ENCODE data around the gene ZNF598.
"Not testable (repeated sequence)": the region's sequence is repeated elsewhere in the genome, so short reads cannot be mapped to it uniquely, and the experiment has no call there.

The ZNF598 gene

DNA sequence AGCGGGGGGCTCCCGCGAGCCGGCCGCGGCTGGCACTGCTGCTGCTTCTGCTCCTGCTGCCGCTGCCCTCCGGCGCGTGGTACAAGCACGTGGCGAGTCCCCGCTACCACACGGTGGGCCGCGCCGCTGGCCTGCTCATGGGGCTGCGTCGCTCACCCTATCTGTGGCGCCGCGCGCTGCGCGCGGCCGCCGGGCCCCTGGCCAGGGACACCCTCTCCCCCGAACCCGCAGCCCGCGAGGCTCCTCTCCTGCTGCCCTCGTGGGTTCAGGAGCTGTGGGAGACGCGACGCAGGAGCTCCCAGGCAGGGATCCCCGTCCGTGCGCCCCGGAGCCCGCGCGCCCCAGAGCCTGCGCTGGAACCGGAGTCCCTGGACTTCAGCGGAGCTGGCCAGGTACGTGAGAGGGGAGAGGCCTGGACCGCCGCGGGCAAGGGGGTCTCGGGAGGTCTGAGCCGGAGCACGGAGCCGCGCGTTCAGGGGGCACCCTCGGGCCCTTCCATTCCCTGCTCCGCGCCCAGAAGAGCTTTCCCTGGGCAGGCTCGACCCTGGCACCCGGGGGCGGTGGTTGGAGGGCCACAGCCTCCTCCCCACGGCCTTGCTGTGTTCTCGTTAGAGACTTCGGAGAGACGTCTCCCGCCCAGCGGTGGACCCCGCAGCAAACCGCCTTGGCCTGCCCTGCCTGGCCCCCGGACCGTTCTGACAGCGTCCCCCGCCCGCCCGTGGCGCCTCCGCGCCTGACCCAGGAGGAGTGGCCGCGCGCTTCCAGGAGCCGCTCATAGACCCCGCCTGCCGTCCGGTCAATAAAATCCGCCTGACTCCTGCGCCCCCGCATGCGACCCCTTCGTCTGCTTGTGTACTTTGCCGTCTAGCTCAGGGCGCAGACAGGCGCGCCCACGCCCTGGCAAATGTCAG is 10.6 kb upstream of the ZNF598 start:
- H3K9me3 ChIP-seq (ENCODE audit: low read depth, low read length): no peaks in the 10 kb centered on the region
- H3K9ac ChIP-seq (ENCODE audit: insufficient read length): peak overlapping the region; percentile 84
- peak overlapping the region; percentile 88 for H3K4me3 ChIP-seq
- DNase-seq (ENCODE audit: low read depth, low spot score): no peak
- TF ChIP-seq POLR2AphosphoS5 (IDR thresholded peaks at IDR 0.05; ENCODE audit: borderline replicate concordance, low read depth, low read length) (no peak), FOXP2 (optimal IDR thresholded peaks at IDR 0.05; ENCODE audit: control extremely low read depth, extremely low read length, insufficient read depth) (no peak), EZH2 (IDR thresholded peaks at IDR 0.05) (no peak)
- H3K36me3 ChIP-seq (ENCODE audit: insufficient read depth, low read length): no peaks in the 10 kb centered on the region
- H3K27ac ChIP-seq: no peak overlapping the region

DNA sequence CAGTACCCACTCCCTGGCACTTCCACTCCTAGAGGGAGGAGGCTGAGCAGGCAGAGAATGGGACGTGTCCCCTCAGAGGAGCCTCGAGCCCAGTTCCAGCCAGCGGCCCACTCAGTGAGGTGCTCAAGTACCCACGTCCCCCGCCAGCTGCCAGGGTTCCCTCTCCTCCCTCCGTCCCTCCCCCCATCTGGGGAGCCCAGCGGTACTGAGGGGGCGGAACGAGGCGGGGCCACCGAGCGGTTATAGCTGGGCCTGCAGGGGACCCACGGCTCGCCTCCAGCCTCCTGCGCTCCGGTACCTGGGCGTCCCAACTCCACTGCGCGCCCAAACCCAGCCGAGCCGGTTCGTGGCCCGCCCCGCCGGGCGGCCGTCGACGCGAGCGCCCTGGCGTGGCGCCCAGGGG is 9.9 kb upstream of the ZNF598 start, which contains the start of gene NPW:
TSS of gene NPW (plus strand) at position 268 of the 403 bp plus-strand sequence.
- Histone ChIP-seq H3K27ac (no peak within 1 kb of the TSS), H3K9ac (ENCODE audit: insufficient read length) (peak within 1 kb of the TSS; percentile 84), H3K36me3 (ENCODE audit: insufficient read depth, low read length) (no peaks in the 10 kb centered on the region), H3K4me3 (peak within 1 kb of the TSS; percentile 88), H3K9me3 (ENCODE audit: low read depth, low read length) (no peaks in the 10 kb centered on the region)
- DNase-seq (ENCODE audit: low read depth, low spot score): no peak
- TF ChIP-seq EZH2 (IDR thresholded peaks at IDR 0.05) (no peak), POLR2AphosphoS5 (IDR thresholded peaks at IDR 0.05; ENCODE audit: borderline replicate concordance, low read depth, low read length) (peak; percentile 83)

- Histone ChIP-seq H3K9me3 (ENCODE audit: low read depth, low read length) (no peaks in the 10 kb centered on the region), H3K9ac (ENCODE audit: insufficient read length) (no peak overlapping the region), H3K36me3 (ENCODE audit: insufficient read depth, low read length) (no peaks in the 10 kb centered on the region), H3K27ac (no peak overlapping the region), H3K4me3 (no peak overlapping the region)
- no peak for DNase-seq (ENCODE audit: low read depth, low spot score)
- TF ChIP-seq FOXP2 (optimal IDR thresholded peaks at IDR 0.05; ENCODE audit: control extremely low read depth, extremely low read length, insufficient read depth) (no peak), EZH2 (IDR thresholded peaks at IDR 0.05) (no peak), POLR2AphosphoS5 (IDR thresholded peaks at IDR 0.05; ENCODE audit: borderline replicate concordance, low read depth, low read length) (no peak)
Observed at GRCh38 chr16:2016407-2016922, 6.8 kb upstream of the ZNF598 start.

DNA sequence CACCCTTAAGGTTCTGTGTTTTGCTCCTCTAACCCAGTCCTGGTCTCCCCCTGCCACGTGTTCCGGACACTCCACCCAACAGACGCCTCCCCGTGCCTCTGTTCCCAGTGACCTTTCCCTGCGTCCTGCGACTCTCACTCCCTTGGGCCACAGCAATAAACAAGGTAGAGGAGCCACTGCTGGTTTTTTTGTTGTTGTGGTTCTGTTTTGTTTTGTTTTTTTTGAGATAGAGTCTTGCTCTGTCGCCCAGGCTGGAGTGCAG is 6.3 kb upstream of the ZNF598 start:
- Histone ChIP-seq H3K27ac (no peak overlapping the region), H3K36me3 (ENCODE audit: insufficient read depth, low read length) (no peaks in the 10 kb centered on the region), H3K9ac (ENCODE audit: insufficient read length) (no peak overlapping the region), H3K9me3 (ENCODE audit: low read depth, low read length) (no peaks in the 10 kb centered on the region), H3K4me3 (no peak overlapping the region)
- TF ChIP-seq POLR2AphosphoS5 (IDR thresholded peaks at IDR 0.05; ENCODE audit: borderline replicate concordance, low read depth, low read length): no peak
- TF ChIP-seq EZH2 (IDR thresholded peaks at IDR 0.05): no peak
- no peak for TF ChIP-seq FOXP2 (optimal IDR thresholded peaks at IDR 0.05; ENCODE audit: control extremely low read depth, extremely low read length, insufficient read depth)
- no peak for DNase-seq (ENCODE audit: low read depth, low spot score)

DNA sequence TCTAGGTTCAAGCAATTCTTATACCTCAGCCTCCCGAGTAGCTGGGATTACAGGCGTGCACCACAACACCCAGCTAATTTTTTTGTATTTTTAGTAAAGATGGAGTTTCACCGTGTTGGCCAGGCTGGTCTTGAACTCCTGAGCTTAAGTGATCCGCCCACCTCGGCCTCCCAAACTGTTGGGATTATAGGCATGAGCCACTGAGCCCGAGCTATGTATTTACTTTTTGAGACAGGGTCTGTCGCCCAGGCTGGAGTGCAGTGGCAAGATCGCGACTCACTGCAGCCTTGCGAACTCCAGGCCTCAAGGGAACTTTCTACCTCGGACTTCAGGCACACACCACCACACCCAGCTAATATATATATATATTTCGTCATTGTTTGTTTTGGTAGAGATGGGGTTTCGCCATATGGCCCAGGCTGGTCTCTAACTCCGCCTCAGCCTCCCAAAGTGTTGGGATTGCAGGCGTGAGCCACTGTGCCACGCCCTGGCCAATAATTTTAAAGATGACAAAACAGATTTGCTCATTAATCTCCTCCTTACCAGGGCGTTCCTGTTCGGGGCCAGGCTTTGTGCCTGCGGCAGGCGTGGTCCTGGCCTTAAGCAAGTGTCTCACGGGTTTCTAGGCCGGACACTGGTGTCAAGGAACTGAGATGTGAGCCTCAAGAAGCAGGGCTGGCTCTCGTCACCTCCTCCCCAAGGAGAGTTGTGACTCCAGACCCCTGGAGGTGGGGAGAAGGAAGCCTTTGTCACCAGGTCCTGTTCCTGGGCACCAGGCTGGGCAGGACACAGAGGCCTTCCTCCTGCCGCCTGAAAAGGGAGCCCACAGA is 5.7 kb upstream of the ZNF598 start:
- H3K27ac ChIP-seq: no peak overlapping the region
- H3K9ac ChIP-seq (ENCODE audit: insufficient read length): no peak overlapping the region
- DNase-seq (ENCODE audit: low read depth, low spot score): no peak
- no peak overlapping the region for H3K4me3 ChIP-seq
- H3K9me3 ChIP-seq (ENCODE audit: low read depth, low read length): no peaks in the 10 kb centered on the region
- no peaks in the 10 kb centered on the region for H3K36me3 ChIP-seq (ENCODE audit: insufficient read depth, low read length)
- TF ChIP-seq FOXP2 (optimal IDR thresholded peaks at IDR 0.05; ENCODE audit: control extremely low read depth, extremely low read length, insufficient read depth) (no peak), POLR2AphosphoS5 (IDR thresholded peaks at IDR 0.05; ENCODE audit: borderline replicate concordance, low read depth, low read length) (no peak), EZH2 (IDR thresholded peaks at IDR 0.05) (no peak)

GRCh38 chr16:2013527-2013926 is 3.9 kb upstream of the ZNF598 start:
- H3K36me3 ChIP-seq (ENCODE audit: insufficient read depth, low read length): no peaks in the 10 kb centered on the region
- TF ChIP-seq EZH2 (IDR thresholded peaks at IDR 0.05): no peak
- no peak for TF ChIP-seq FOXP2 (optimal IDR thresholded peaks at IDR 0.05; ENCODE audit: control extremely low read depth, extremely low read length, insufficient read depth)
- no peak for TF ChIP-seq POLR2AphosphoS5 (IDR thresholded peaks at IDR 0.05; ENCODE audit: borderline replicate concordance, low read depth, low read length)
- DNase-seq (ENCODE audit: low read depth, low spot score): no peak
- no peak overlapping the region for H3K27ac ChIP-seq
- no peak overlapping the region for H3K9ac ChIP-seq (ENCODE audit: insufficient read length)
- H3K4me3 ChIP-seq: no peak overlapping the region
- H3K9me3 ChIP-seq (ENCODE audit: low read depth, low read length): no peaks in the 10 kb centered on the region

DNA sequence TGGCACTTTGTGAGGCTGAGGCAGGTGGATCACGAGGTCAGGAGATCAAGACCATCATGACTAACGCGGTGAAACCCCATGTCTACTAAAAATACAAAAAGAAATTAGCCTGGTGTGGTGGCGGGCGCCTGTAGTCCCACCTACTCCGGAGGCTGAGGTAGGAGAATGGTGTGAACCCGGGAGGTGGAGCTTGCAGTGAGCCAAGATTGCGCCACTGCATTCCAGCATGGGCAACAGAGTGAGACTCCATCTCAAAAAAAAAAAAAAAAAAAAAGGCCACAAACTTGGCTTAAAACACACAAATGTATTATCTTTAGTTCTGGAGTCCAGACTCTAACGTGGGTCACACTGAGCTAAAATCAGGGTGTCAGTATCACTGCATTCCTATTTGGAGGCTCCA is 2.1 kb upstream of the ZNF598 start:
- not testable (repeated sequence) for H3K27ac ChIP-seq; H3K36me3 ChIP-seq (ENCODE audit: insufficient read depth, low read length); H3K9ac ChIP-seq (ENCODE audit: insufficient read length); H3K9me3 ChIP-seq (ENCODE audit: low read depth, low read length); H3K4me3 ChIP-seq; DNase-seq (ENCODE audit: low read depth, low spot score)

DNA sequence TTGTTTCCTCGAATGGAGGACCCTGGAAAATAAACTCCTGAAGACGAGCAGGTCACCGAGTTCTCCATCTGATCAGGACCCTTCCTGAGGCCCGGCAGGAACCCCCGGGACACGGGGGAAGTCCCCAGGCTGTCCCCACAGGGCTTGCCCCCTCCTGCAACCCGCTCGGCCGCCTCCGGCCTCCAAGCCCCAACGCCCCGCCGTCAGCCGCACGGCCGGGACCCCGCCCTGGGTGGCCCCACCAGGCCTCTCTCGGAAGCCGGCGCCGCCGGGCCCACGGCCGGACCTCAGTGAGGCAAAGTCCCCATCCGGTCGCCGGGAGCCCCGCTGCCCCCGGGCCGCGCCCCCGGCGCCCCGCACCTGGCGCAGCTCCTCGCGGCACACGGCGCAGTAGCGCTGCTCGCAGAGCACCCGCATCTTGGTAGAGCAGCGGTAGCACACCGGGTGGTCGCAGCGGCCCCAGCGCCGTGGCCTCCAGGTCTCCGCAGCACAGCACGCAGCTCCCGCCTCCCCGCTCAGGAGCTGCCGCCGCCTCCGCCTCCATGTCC is 383 bp downstream of the ZNF598 start:
- peak overlapping the region; percentile 54 for H3K27ac ChIP-seq
- H3K9ac ChIP-seq (ENCODE audit: insufficient read length): peak overlapping the region; percentile 98
- DNase-seq (ENCODE audit: low read depth, low spot score): no peak

More for the DNA sequence above, 383 bp downstream of the ZNF598 start:
- H3K4me3 ChIP-seq: peak overlapping the region; percentile 96
- H3K9me3 ChIP-seq (ENCODE audit: low read depth, low read length): no peaks in the 10 kb centered on the region
- TF ChIP-seq FOXP2 (optimal IDR thresholded peaks at IDR 0.05; ENCODE audit: control extremely low read depth, extremely low read length, insufficient read depth): no peak
- no peak for TF ChIP-seq EZH2 (IDR thresholded peaks at IDR 0.05)
- TF ChIP-seq POLR2AphosphoS5 (IDR thresholded peaks at IDR 0.05; ENCODE audit: borderline replicate concordance, low read depth, low read length): no peak
- peaks cover 9% of the 10 kb centered on the region; the same call in 1 of the 2 replicates for H3K36me3 ChIP-seq (ENCODE audit: insufficient read depth, low read length)

Measured in SK-N-MC (cell line).